Measurements from ENCODE around the gene TATDN3.
"Not testable (repeated sequence)": the region's sequence is repeated elsewhere in the genome, so short reads cannot be mapped to it uniquely, and the experiment has no call there.

Gene TATDN3

DNA sequence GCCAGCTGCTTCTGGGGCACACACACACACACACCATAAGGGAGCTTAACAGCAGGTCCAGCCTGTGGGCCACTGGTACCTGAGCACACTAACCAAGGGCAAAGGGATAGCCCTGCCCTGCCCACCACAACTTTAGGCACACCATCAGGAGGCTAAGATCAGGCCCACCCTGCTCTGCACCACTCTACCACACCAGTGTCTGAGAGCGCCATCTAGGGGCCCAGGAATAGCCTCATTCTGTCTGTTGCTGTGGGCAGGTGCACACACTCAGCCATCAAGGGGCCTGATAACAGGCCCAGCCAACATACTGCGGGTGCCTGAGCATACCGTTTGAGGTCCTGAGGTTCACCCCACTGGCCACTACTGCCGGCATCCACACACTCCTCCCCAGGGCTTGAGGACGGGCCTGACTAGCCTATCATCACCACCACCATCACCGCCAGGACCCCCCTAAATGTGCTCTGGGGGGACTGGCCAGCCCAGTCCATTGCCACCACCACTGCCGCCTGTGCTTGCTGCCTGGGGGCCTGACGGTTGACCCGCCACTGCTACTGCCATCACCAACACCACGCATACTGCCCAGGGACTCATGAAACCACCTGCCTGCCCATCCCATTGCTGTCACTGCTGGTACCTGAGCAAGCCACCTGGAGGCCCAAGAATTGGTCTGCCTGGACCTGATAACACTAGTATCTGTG lies 31.4 kb upstream of the TATDN3 start:
- TF ChIP-seq, protein P1, sequence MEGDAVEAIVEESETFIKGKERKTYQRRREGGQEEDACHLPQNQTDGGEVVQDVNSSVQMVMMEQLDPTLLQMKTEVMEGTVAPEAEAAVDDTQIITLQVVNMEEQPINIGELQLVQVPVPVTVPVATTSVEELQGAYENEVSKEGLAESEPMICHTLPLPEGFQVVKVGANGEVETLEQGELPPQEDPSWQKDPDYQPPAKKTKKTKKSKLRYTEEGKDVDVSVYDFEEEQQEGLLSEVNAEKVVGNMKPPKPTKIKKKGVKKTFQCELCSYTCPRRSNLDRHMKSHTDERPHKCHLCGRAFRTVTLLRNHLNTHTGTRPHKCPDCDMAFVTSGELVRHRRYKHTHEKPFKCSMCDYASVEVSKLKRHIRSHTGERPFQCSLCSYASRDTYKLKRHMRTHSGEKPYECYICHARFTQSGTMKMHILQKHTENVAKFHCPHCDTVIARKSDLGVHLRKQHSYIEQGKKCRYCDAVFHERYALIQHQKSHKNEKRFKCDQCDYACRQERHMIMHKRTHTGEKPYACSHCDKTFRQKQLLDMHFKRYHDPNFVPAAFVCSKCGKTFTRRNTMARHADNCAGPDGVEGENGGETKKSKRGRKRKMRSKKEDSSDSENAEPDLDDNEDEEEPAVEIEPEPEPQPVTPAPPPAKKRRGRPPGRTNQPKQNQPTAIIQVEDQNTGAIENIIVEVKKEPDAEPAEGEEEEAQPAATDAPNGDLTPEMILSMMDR (IDR thresholded peaks at IDR 0.05; ENCODE audit: borderline replicate concordance, control extremely low read depth, extremely low read depth, insufficient read depth, missing control alignments): peak; percentile 41
- in situ Hi-C loops (cut with MboI; ENCODE audit: low sequenced_read_pairs, unreplicated experiment): no loop called here
- DNase-seq (ENCODE audit: low spot score): peak; percentile 56

DNA sequence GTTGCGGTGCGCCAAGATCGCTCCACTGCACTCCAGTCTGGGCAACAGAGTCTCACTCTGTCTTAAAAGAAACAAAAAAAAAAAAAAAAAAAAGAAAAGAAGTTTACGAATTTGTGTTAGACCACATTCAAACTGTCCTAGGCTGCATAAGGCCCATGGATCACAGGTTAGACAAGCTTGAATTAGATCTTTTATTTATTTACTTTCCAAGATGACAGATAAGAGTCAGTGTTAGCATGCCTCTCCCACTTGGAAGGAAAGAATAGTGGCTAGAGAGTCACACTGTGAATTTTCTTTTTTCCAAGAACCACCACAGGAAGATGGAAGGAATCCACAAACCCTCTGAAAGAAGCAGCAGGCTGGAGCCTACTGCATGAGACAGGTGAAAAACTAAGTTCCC lies 29.5 kb upstream of the TATDN3 start:
- in situ Hi-C loops (cut with MboI; ENCODE audit: low sequenced_read_pairs, unreplicated experiment): no loop called here
- no peak for DNase-seq (ENCODE audit: low spot score)
- TF ChIP-seq, protein P1 (IDR thresholded peaks at IDR 0.05; ENCODE audit: borderline replicate concordance, control extremely low read depth, extremely low read depth, insufficient read depth, missing control alignments): no peak

DNA sequence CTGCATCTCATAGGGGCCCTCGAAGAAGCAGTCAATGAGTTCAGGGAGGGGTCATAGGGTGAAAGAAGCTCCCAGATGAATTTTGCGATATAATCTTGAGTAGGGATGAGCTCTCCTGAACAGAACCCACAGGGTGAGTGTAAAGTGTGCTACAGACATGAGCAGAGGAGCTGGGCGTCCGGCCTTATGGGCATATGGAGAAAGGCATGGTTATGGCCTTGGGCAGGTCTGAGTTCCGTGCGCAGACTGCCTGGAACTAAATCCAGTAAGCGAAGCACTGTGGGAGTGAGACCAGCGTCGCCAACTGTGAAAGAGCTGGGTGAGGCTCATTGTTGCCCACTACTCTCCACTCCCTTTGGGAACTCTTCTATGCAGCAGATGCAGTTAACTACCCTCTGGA lies 28.9 kb upstream of the TATDN3 start:
- DNase-seq (ENCODE audit: low spot score): no peak
- TF ChIP-seq, protein P1 (IDR thresholded peaks at IDR 0.05; ENCODE audit: borderline replicate concordance, control extremely low read depth, extremely low read depth, insufficient read depth, missing control alignments): no peak
- in situ Hi-C loops (cut with MboI; ENCODE audit: low sequenced_read_pairs, unreplicated experiment): no loop called here

DNA sequence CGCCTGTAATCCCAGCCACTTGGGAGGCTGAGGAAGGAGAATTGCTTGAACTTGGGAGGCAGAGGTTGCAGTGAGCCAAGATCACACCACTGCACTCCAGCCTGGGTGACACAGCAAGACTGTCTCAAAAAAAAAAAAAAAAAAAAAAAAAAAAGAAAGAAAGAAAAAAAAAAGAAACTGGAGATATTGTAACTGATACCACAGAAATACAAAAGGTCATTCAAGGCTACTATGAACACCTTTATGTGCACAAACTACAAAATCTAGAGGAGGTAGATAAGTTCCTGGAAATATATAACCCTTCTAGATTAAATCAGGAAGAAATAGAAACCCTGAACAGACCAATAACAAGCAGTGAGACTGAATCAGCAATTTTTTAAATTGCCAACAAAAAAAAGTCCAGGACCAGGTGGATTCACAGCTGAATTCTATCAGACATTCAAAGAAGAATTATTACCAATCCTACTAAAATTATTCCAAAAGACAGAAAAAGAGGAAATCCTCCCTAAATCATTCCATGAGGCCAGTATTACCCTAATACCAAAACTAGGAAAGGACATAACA lies 26.9 kb upstream of the TATDN3 start:
- DNase-seq (ENCODE audit: low spot score); in situ Hi-C loops (cut with MboI; ENCODE audit: low sequenced_read_pairs, unreplicated experiment): not testable (repeated sequence)

DNA sequence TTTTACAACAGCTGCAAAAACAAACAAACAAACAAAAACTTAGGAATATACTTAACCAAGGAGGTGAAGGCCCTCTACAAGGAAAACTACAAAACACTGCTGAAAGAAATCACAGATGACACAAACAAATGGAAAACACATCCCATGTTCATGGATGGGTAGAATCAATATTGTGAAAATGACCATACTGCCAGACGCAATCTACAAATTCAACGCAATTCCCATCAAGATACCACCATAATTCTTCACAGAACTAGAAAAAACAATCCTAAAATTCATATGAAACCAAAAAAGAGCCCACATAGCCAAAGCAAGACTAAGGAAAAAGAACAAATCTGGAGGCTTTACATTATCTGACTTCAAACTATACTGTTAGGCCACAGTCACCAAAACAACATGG lies 24.9 kb upstream of the TATDN3 start:
- DNase-seq (ENCODE audit: low spot score); in situ Hi-C loops (cut with MboI; ENCODE audit: low sequenced_read_pairs, unreplicated experiment): not testable (repeated sequence)

DNA sequence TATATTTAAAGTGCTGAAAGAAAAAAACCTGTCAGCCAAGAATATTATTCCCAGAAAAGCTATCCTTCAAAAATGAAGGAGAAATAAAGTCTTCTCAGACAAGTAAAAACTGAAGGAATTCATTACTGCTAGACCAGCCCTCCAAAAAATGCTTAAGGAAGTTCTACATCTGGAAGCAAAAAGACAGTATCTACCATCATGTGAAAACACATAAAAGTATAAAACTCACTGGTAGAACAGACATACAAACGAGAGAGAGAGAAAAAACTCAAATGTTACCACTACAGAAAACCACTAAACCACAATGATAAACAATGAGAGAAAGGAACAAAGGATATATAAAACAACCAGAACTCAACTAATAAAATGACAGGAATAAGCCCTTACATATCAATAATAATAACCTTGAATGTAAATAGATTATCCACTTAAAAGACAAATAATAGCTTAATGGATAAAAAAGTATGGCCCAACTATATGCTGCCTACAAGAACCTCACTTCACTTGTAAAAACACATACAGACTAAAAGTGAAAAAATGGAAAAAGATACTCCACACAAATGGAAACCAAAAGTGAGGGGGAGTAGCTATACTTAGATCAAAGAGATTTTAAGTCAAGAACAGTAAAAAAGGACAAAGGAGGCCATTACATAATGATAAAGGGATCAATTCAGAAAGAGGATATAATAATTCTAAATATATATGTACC lies 22.1 kb upstream of the TATDN3 start:
- in situ Hi-C loops (cut with MboI; ENCODE audit: low sequenced_read_pairs, unreplicated experiment): loop anchor here (10.0 kb wide), 1 partner anchor 285 kb away; no protein-coding TSS in a partner anchor
- DNase-seq (ENCODE audit: low spot score): no peak
- TF ChIP-seq, protein P1 (IDR thresholded peaks at IDR 0.05; ENCODE audit: borderline replicate concordance, control extremely low read depth, extremely low read depth, insufficient read depth, missing control alignments): no peak

DNA sequence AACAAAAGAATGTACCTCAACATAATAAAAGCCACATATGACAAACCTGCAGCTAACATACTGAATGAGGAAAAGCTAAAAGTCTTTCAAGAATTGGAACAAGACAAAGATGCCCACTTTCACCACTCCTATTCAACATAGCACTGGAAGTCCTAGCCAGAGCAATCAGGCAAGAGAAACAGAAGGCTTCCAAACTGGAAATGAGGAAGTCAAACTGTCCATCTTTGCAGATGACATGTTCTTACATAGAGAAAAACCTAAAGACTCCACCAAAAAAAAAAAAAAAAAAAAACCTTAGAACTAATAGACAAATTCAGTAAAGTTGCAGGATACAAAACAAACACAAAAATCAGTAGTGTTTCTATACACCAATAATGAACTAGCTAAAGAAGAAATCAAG lies 20.4 kb upstream of the TATDN3 start:
- no peak for DNase-seq (ENCODE audit: low spot score)
- in situ Hi-C loops (cut with MboI; ENCODE audit: low sequenced_read_pairs, unreplicated experiment): loop anchor here (10.0 kb wide), 1 partner anchor 287 kb away; no protein-coding TSS in a partner anchor
- TF ChIP-seq, protein P1 (IDR thresholded peaks at IDR 0.05; ENCODE audit: borderline replicate concordance, control extremely low read depth, extremely low read depth, insufficient read depth, missing control alignments): no peak

Data from GM13976 (cell line).